Stimulated activated CD8-positive, alpha-beta memory T cell treated with anti-CD3 and anti-CD28 coated beads, Interleukin-2, amount 100 ng/mL, for 48 hours (primary cell): ENCODE results near the gene SPEM1.
"Not testable (repeated sequence)": the region's sequence is repeated elsewhere in the genome, so short reads cannot be mapped to it uniquely, and the experiment has no call there.

Source experiments
- DNase-seq, 2 donors: peaks; one replicate each; pipeline ENCODE4 v3.0.0-alpha.2; 2020; ENCODE audit warnings: low read depth in 2 of 2

Gene SPEM1

DNA sequence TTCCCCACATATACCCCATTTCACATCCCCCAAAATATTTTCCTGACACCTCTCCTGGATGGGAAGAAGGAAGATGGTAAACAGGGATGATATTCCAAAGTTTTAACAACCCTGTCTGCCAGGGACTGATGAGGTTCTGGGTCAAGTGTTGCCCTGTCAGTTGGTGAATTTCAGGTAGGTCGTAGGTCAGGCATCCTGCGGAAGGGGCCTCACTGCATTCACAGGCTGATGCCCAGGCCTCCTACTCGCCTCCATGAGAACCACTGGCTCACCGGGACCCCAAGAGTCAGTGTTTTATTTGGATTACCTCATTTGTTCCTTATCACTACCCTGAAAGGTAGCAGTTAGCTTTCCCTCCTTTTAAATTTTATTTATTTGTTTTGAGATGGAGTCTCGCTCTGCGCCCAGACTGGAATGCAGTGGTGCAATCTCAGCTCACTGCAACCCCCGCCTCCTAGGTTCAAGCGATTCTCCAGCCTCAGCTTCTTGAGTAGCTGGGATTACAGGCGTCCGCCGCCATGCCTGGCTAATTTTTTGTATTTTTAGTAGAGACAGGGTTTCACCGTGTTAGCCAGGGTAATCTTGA is 48.8 kb downstream of the SPEM1 start:
- DNase-seq, result no peak

GRCh38 chr17:7469843-7470242 is 49.7 kb downstream of the SPEM1 start:
- not testable (repeated sequence) for DNase-seq

DNA sequence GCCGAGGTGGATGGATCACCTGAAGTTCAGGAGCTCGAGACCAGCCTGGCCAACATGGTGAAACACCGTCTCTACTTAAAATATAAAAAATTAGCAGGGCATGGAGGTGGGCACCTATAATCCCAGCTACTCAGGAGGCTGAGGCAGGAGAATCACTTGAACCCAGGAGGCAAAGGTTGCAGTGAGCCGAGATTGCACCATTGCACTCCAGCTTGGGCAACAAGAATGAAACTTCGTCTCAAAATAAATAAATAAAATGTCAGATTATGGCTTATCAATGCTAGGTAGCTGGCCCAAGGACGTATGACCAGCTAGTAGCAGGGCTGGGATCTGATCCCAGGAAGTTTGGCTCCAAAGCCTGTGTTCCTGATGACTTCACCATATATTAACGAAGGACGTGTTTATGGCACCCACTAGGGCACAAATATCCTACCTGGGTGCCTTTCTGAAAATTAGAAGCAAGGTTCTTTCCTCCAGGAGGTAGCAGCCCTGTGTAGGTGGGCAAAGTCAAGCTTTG is 50.4 kb downstream of the SPEM1 start:
- DNase-seq, result not testable (repeated sequence)
